HEK293 (cell line): ENCODE data around the gene SAPCD1.

Source experiments
- CTCF ChIA-PET: fragments of 350-600 bp; formaldehyde crosslinking; extraction: SDS; loops from one replicate; lab custom pipeline; 2021; ENCODE audit warnings: antibody characterized with exemption; lab: Yijun Ruan, JAX
- POLR2A ChIA-PET: fragments of 300-600 bp; formaldehyde crosslinking; extraction: SDS; loops from one replicate; lab custom pipeline; 2020; ENCODE audit warnings: antibody characterized with exemption, inconsistent platforms; lab: Yijun Ruan, JAX
- H3K27ac ChIP-seq: fragments of 200-500 bp; sonication (Bioruptor generic); 2 replicates; pipeline ENCODE4 v1.5.1; 2014; ENCODE audit warnings: low read depth, low read length, control low read depth, inconsistent platforms; ENCODE audit errors: extremely low read depth
- H3K36me3 ChIP-seq, 2 experiments: fragments of 200-500 bp in 1 of 2; sonication (Bioruptor generic) in 1 of 2; 1 replicate in 1 of 2; 2 replicates in 1 of 2; pipeline ENCODE4 v1.5.1; 2014 to 2017; ENCODE audit warnings: inconsistent platforms in 2 of 2, low read length in 2 of 2; ENCODE audit not compliant: control insufficient read depth in 2 of 2, insufficient read depth in 1 of 2
- H3K4me1 ChIP-seq: fragments of 200-500 bp; sonication (Bioruptor generic); 2 replicates; pipeline ENCODE4 v1.5.1; 2014; ENCODE audit warnings: mild to moderate bottlenecking, low read length, inconsistent platforms; ENCODE audit not compliant: control insufficient read depth, insufficient read depth
- H3K4me3 ChIP-seq: 2 replicates; pipeline ENCODE4 v1.5.1; 2011; ENCODE audit warnings: low read depth, mild to moderate bottlenecking, control low read depth, low read length, moderate library complexity
- H3K9me3 ChIP-seq: fragments of 200-500 bp; sonication (Bioruptor generic); 2 replicates; pipeline ENCODE4 v1.5.1; 2014; ENCODE audit warnings: low read depth, low read length, inconsistent platforms; ENCODE audit not compliant: control insufficient read depth, insufficient read depth
- EGR2 ChIP-seq: fragments of 450-650 bp; formaldehyde crosslinking; IDR thresholded peaks from 2 replicates; pipeline ENCODE4 v1.5.1; 2016; ENCODE audit warnings: low read depth, missing biosample characterization, missing genetic modification characterization
- GLIS1 ChIP-seq: fragments of 450-650 bp; formaldehyde crosslinking; IDR thresholded peaks from 2 replicates; pipeline ENCODE4 v1.5.1; 2016; ENCODE audit warnings: missing biosample characterization, missing genetic modification characterization
- GLIS2 ChIP-seq: fragments of 450-650 bp; formaldehyde crosslinking; IDR thresholded peaks from 2 replicates; pipeline ENCODE4 v1.5.1; 2016; ENCODE audit warnings: missing biosample characterization, missing genetic modification characterization
- IKZF3 ChIP-seq: fragments of 450-650 bp; IDR thresholded peaks from 2 replicates; pipeline ENCODE4 v1.5.0; 2018; ENCODE audit warnings: missing biosample characterization, mild to moderate bottlenecking, missing genetic modification characterization, moderate library complexity
- KLF1 ChIP-seq: fragments of 450-650 bp; formaldehyde crosslinking; IDR thresholded peaks from 2 replicates; pipeline ENCODE4 v1.5.1; 2016; ENCODE audit warnings: missing biosample characterization, missing genetic modification characterization
- KLF9 ChIP-seq: fragments of 450-650 bp; formaldehyde crosslinking; IDR thresholded peaks from 2 replicates; pipeline ENCODE4 v1.5.1; 2016; ENCODE audit warnings: missing biosample characterization, missing genetic modification characterization, low read depth
- SETDB1 ChIP-seq: IDR thresholded peaks from one replicate; pipeline ENCODE4 v1.6.1; 2017; ENCODE audit warnings: mild to moderate bottlenecking, low read length, moderate library complexity, mixed read lengths; ENCODE audit not compliant: insufficient read length
- SP3 ChIP-seq: fragments of 450-650 bp; formaldehyde crosslinking; IDR thresholded peaks from 2 replicates; pipeline ENCODE4 v1.5.1; 2016; ENCODE audit warnings: missing biosample characterization, missing genetic modification characterization
- YY1 ChIP-seq: fragments of 450-650 bp; formaldehyde crosslinking; IDR thresholded peaks from 2 replicates; pipeline ENCODE4 v1.5.1; 2018; ENCODE audit warnings: missing biosample characterization, missing genetic modification characterization
- ZBTB21 ChIP-seq: fragments of 450-650 bp; formaldehyde crosslinking; IDR thresholded peaks from 2 replicates; pipeline ENCODE4 v1.5.1; 2017; ENCODE audit warnings: missing biosample characterization, missing genetic modification characterization
- ZBTB48 ChIP-seq: fragments of 450-650 bp; formaldehyde crosslinking; IDR thresholded peaks from 2 replicates; pipeline ENCODE4 v1.5.1; 2016; ENCODE audit warnings: missing biosample characterization, missing genetic modification characterization
- ZBTB6 ChIP-seq: fragments of 450-650 bp; formaldehyde crosslinking; IDR thresholded peaks from 2 replicates; pipeline ENCODE4 v1.5.1; 2017; ENCODE audit warnings: missing biosample characterization, missing genetic modification characterization
- ZFP3 ChIP-seq: fragments of 450-650 bp; formaldehyde crosslinking; IDR thresholded peaks from 2 replicates; pipeline ENCODE4 v1.5.1; 2016; ENCODE audit warnings: low read depth, missing biosample characterization, missing genetic modification characterization
- ZFP37 ChIP-seq: fragments of 450-650 bp; formaldehyde crosslinking; IDR thresholded peaks from 2 replicates; pipeline ENCODE4 v1.5.1; 2016; ENCODE audit warnings: missing biosample characterization, missing genetic modification characterization
- ZFP41 ChIP-seq: fragments of 450-650 bp; formaldehyde crosslinking; IDR thresholded peaks from 2 replicates; pipeline ENCODE4 v1.5.1; 2016; ENCODE audit warnings: missing biosample characterization, missing genetic modification characterization, borderline replicate concordance
- ZFP69B ChIP-seq: fragments of 450-650 bp; formaldehyde crosslinking; IDR thresholded peaks from 2 replicates; pipeline ENCODE4 v1.5.1; 2016; ENCODE audit warnings: missing biosample characterization, missing genetic modification characterization
- ZNF24 ChIP-seq: fragments of 450-650 bp; formaldehyde crosslinking; IDR thresholded peaks from 2 replicates; pipeline ENCODE4 v1.5.1; 2016; ENCODE audit warnings: missing biosample characterization, missing genetic modification characterization
- ZNF26 ChIP-seq: fragments of 450-650 bp; formaldehyde crosslinking; IDR thresholded peaks from 2 replicates; pipeline ENCODE4 v1.5.1; 2016; ENCODE audit warnings: missing biosample characterization, missing genetic modification characterization
- ZNF266 ChIP-seq: fragments of 450-650 bp; formaldehyde crosslinking; IDR thresholded peaks from 2 replicates; pipeline ENCODE4 v1.5.1; 2016; ENCODE audit warnings: missing biosample characterization, missing genetic modification characterization, low read depth
- ZNF341 ChIP-seq: fragments of 450-650 bp; formaldehyde crosslinking; IDR thresholded peaks from 2 replicates; pipeline ENCODE4; 2016; ENCODE audit warnings: low read depth, missing biosample characterization, missing genetic modification characterization
- ZNF404 ChIP-seq: fragments of 450-650 bp; formaldehyde crosslinking; IDR thresholded peaks from 2 replicates; pipeline ENCODE4 v1.5.1; 2017; ENCODE audit warnings: missing biosample characterization, missing genetic modification characterization
- ZNF548 ChIP-seq: fragments of 450-650 bp; formaldehyde crosslinking; IDR thresholded peaks from 2 replicates; pipeline ENCODE4 v1.5.1; 2016; ENCODE audit warnings: missing biosample characterization, missing genetic modification characterization
- ZNF561 ChIP-seq: fragments of 450-650 bp; IDR thresholded peaks from 2 replicates; pipeline ENCODE4 v1.5.1; 2018; ENCODE audit warnings: missing biosample characterization, missing genetic modification characterization, borderline replicate concordance
- TF ChIP-seq, protein P1 (sequence below): fragments of 450-650 bp; formaldehyde crosslinking; IDR thresholded peaks from 2 replicates; pipeline ENCODE4 v1.5.1; 2016; ENCODE audit warnings: missing biosample characterization, missing genetic modification characterization
- TF ChIP-seq, protein P2 (sequence below): fragments of 450-650 bp; formaldehyde crosslinking; IDR thresholded peaks from 2 replicates; pipeline ENCODE4 v1.5.1; 2016; ENCODE audit warnings: missing biosample characterization, missing genetic modification characterization
- TF ChIP-seq, protein P3 (sequence below): fragments of 450-650 bp; formaldehyde crosslinking; IDR thresholded peaks from 2 replicates; pipeline ENCODE4 v1.5.1; 2016; ENCODE audit warnings: missing biosample characterization, missing genetic modification characterization

SAPCD1 gene

DNA sequence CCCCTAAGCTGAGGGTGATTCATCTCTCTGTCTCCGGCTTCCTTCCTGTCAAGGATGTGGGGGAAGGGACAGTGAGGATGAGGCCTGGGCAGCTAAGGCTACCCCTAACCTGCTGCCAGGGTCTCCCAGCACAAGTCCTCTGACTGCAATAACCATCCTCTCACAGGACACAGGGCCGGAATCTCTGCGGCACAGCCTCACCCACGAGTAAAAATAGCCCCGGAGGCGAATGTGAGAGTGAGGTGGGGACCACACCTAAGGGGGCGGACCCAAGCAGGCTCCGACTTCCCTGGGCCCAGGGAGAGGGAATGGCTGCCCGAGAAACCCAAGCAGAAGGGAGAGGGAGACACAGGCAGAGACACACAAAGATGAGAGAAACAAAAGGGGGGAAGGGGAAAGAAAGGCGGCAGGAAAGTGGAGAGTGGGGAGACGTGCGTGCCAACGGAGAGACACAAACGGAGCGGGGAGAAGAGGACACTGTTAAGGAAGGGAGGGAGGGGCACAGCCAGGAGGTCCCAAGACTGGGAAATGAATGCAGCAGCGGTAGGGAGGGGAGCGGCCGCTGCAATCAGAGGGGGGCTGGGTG, 27.5 kb upstream of the SAPCD1 start (continued):
- TF ChIP-seq, protein P1, sequence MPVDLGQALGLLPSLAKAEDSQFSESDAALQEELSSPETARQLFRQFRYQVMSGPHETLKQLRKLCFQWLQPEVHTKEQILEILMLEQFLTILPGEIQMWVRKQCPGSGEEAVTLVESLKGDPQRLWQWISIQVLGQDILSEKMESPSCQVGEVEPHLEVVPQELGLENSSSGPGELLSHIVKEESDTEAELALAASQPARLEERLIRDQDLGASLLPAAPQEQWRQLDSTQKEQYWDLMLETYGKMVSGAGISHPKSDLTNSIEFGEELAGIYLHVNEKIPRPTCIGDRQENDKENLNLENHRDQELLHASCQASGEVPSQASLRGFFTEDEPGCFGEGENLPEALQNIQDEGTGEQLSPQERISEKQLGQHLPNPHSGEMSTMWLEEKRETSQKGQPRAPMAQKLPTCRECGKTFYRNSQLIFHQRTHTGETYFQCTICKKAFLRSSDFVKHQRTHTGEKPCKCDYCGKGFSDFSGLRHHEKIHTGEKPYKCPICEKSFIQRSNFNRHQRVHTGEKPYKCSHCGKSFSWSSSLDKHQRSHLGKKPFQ: no peak
- peak; percentile 80 for TF ChIP-seq KLF9
- TF ChIP-seq ZFP3 (tag by site-specific recombination): no peak
- no peak for TF ChIP-seq SETDB1
- no peak for TF ChIP-seq ZNF548 (tag by site-specific recombination)
- TF ChIP-seq, all 188 proteins: peak for 47

DNA sequence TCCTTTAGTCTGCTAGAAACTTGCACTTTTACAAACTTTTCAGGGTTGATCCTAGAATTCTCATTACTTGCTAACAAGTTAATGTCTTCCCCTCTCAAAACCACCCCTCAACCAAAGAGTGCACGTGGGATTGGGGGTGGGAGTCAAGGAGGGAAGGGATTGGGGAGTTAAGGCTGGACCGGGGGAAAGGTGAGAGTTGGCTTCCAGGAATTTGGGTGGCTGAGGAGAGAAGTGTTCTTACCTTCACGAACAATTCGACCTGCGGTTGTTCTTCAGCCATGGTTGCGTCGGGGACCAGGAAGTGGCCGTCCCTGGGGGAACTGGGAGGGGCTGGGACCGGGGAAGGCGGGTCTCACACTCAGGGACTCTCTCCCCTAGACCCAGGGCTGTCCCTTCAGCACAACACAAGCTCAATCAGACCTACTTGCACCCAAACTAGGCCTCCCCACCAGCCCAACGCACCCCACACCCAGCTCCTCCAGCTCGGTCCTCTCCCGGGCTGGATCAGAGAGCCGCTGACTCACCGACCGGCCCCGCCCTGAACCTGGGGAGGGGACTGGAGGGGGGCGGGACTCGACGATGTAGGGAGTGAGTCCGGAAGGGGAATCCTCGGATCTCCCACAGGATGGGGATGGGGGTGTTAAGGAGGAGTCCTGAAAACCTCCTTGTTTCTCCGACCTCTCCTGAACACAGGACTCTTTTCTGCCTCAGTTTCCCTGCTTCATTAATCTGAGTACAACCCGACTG, 26.3 kb upstream of the SAPCD1 start, which contains the start of gene CLIC1:
CLIC1 (minus strand) TSS at position 510 of the 747 bp plus-strand sequence; CDS start at position 280, 230 bp downstream.
- H3K9me3 ChIP-seq: no peaks in the 10 kb centered on the region
- POLR2A ChIA-PET: interaction anchor here (0.5 to 6.8 kb wide), 21 partner anchors 13 to 235 kb away, joined by 3 to 102 read pairs (median 5); partner anchors contain the start of genes ABHD16A, BAG6, C6orf47 and GPANK1
- peaks cover 11 to 36% of the 10 kb centered on the region in 2 experiments; a peak in 2 of 3 replicates for H3K36me3 ChIP-seq
- H3K27ac ChIP-seq: peak within 1 kb of the TSS; percentile 52
- H3K4me3 ChIP-seq: peak within 1 kb of the TSS; percentile 64
- CTCF ChIA-PET: interaction anchor here (0.6 to 2.7 kb wide), 10 partner anchors 8 to 103 kb away, joined by 3 to 24 read pairs (median 5); partner anchors contain the start of genes HSPA1A, HSPA1B and HSPA1L
- peaks cover 35% of the 10 kb centered on the region for H3K4me1 ChIP-seq
- TF ChIP-seq ZNF404 (tag by site-specific recombination) (no peak), ZBTB6 (tag by site-specific recombination) (no peak), GLIS2 (tag by site-specific recombination) (peak; percentile 93), ZNF561 (no peak), IKZF3 (tag by site-specific recombination) (peak; percentile 90), ZNF24 (tag by site-specific recombination) (no peak), ZFP69B (peak; percentile 27; the same call in 1 of the 2 replicates), ZFP37 (tag by site-specific recombination) (0 out of 2 replicates have a peak, but pooled peaks have one; percentile 50), SP3 (tag by site-specific recombination) (peak; percentile 95), EGR2 (no peak; the same call in 1 of the 2 replicates), KLF1 (peak; percentile 89), YY1 (tag by site-specific recombination) (0 out of 2 replicates have a peak, but pooled peaks have one; percentile 20), ZBTB48 (tag by site-specific recombination) (peak; percentile 74), ZFP41 (no peak), ZBTB21 (tag by site-specific recombination) (no peak), ZNF341 (tag by site-specific recombination) (peak; percentile 93), ZNF26 (tag by site-specific recombination) (no peak), ZNF266 (tag by site-specific recombination) (no peak), GLIS1 (tag by site-specific recombination) (peak; percentile 75)
- TF ChIP-seq, protein P2, sequence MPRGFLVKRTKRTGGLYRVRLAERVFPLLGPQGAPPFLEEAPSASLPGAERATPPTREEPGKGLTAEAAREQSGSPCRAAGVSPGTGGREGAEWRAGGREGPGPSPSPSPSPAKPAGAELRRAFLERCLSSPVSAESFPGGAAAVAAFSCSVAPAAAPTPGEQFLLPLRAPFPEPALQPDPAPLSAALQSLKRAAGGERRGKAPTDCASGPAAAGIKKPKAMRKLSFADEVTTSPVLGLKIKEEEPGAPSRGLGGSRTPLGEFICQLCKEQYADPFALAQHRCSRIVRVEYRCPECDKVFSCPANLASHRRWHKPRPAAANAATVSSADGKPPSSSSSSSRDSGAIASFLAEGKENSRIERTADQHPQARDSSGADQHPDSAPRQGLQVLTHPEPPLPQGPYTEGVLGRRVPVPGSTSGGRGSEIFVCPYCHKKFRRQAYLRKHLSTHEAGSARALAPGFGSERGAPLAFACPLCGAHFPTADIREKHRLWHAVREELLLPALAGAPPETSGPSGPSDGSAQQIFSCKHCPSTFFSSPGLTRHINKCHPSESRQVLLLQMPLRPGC (tag by site-specific recombination): no peak
- TF ChIP-seq, protein P3, sequence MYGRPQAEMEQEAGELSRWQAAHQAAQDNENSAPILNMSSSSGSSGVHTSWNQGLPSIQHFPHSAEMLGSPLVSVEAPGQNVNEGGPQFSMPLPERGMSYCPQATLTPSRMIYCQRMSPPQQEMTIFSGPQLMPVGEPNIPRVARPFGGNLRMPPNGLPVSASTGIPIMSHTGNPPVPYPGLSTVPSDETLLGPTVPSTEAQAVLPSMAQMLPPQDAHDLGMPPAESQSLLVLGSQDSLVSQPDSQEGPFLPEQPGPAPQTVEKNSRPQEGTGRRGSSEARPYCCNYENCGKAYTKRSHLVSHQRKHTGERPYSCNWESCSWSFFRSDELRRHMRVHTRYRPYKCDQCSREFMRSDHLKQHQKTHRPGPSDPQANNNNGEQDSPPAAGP: 0 out of 2 replicates have a peak, but pooled peaks have one; percentile 58
